Chondrocyte (in vitro differentiated cells): ENCODE measurements around the gene SFMBT2. TPM values are rescaled to one million over a fixed set of nuclear protein-coding genes. Genes with fewer than 3 reads are reported as not detected.

Experiments used
- DNase-seq: peaks from one replicate; pipeline ENCODE4 v3.0.0; 2021; ENCODE audit warnings: mixed read lengths, low spot score
- H3K27ac Mint-ChIP-seq: one replicate; pipeline ENCODE4 v1.8.0; 2021; ENCODE audit warnings: mild to moderate bottlenecking, moderate library complexity, mixed read lengths; ENCODE audit not compliant: unreplicated experiment
- H3K27me3 Mint-ChIP-seq: 2 replicates; pipeline ENCODE4 v1.8.0; 2021; ENCODE audit warnings: low read depth, mixed read lengths
- H3K36me3 Mint-ChIP-seq: 2 replicates; pipeline ENCODE4 v1.8.0; 2021; ENCODE audit warnings: low read depth, mixed read lengths
- H3K4me1 Mint-ChIP-seq: 2 replicates; pipeline ENCODE4 v1.8.0; 2021; ENCODE audit warnings: low read depth, mild to moderate bottlenecking, mixed read lengths
- H3K4me3 Mint-ChIP-seq: one replicate; pipeline ENCODE4 v1.8.0; 2021; ENCODE audit warnings: mild to moderate bottlenecking, moderate library complexity, mixed read lengths; ENCODE audit not compliant: unreplicated experiment
- H3K9me3 Mint-ChIP-seq: 2 replicates; pipeline ENCODE4 v1.8.0; 2021; ENCODE audit warnings: low read depth, mixed read lengths
- total RNA-seq: library from RNA; stranded (reverse); gene quantifications from 3 replicates; pipeline ENCODE4 v1.2.1, GENCODE V29; 2021
- TF ChIP-seq, protein P1 (sequence below): fragments of 200-600 bp; sonication (generic); IDR thresholded peaks from 2 replicates; pipeline ENCODE4 v1.5.0; 2021; ENCODE audit warnings: antibody characterized with exemption, mild to moderate bottlenecking, moderate library complexity

SFMBT2 gene
- total RNA-seq, 1 donor from 2014 or later: 1.9 TPM

DNA sequence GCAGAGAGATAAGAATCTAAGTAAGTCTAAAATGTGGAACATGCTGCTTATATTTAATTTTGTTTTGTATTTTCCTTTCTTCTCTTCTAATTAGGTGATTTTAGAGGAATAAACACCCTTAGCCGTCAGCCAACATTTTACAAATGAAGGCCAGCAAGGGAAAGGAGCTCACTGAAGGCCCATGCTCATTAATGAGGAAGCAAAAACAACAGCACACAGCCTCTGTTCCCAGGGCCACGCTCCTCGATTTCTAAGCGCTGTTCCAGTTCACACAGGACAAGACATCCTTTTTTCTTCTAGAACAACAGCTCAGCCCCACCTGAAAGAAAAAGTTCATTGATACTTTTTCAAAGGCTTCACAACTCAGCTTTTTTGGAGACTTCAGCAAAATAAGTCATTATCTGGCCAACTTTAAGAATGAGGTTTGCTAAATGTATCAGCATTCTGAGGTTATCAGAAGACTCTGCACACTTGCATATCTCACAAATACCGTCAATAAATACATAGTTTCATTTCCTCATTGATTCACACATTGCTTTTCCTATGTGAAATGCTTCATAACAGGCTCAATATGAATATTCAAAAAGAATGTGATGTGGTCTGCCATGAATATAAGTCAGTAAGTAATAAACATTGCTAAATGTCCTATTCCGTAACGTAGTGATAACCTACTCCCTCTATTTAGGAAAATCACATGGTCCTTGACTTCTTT lies 34.8 kb upstream of the SFMBT2 start:
- TF ChIP-seq, protein P1, sequence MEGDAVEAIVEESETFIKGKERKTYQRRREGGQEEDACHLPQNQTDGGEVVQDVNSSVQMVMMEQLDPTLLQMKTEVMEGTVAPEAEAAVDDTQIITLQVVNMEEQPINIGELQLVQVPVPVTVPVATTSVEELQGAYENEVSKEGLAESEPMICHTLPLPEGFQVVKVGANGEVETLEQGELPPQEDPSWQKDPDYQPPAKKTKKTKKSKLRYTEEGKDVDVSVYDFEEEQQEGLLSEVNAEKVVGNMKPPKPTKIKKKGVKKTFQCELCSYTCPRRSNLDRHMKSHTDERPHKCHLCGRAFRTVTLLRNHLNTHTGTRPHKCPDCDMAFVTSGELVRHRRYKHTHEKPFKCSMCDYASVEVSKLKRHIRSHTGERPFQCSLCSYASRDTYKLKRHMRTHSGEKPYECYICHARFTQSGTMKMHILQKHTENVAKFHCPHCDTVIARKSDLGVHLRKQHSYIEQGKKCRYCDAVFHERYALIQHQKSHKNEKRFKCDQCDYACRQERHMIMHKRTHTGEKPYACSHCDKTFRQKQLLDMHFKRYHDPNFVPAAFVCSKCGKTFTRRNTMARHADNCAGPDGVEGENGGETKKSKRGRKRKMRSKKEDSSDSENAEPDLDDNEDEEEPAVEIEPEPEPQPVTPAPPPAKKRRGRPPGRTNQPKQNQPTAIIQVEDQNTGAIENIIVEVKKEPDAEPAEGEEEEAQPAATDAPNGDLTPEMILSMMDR: no peak
- Mint-ChIP-seq H3K4me1 (no peaks in the 10 kb centered on the region), H3K36me3 (no peaks in the 10 kb centered on the region), H3K9me3 (peaks cover 18% of the 10 kb centered on the region), H3K27ac (no peak overlapping the region), H3K27me3 (peaks cover 6% of the 10 kb centered on the region), H3K4me3 (no peak overlapping the region)
- no peak for DNase-seq

DNA sequence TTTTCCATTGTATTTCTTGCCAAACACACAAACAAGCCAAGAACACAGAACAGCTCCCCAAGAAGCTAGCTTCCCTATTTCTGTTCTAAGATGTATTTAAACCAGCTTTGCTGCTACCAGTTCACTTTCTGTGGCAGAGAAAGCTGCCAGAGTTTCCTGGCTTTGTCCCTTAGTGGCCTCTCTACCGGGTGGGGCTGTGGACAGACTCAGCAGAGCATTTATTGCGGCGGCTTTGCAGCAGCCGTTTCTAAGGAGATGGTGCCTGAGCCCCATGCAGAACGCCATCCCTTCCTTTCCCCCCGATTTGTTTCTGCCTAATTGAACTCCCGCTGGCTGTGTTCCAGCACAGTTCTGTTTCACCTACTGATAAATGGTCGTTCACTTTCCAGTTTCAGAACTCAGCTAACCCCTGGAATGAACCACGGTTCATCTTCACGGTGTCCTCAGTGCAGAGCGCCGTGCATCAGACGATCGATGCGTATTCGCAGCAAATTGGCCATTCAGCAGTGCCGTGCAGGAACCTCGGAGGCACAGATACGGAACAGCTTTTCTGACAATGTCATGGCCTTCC lies 33.8 kb upstream of the SFMBT2 start:
- DNase-seq: no peak
- Mint-ChIP-seq H3K4me1 (no peaks in the 10 kb centered on the region), H3K9me3 (peaks cover 15% of the 10 kb centered on the region), H3K27me3 (peaks cover 6% of the 10 kb centered on the region), H3K36me3 (no peaks in the 10 kb centered on the region), H3K27ac (no peak overlapping the region), H3K4me3 (no peak overlapping the region)
- TF ChIP-seq, protein P1: no peak

DNA sequence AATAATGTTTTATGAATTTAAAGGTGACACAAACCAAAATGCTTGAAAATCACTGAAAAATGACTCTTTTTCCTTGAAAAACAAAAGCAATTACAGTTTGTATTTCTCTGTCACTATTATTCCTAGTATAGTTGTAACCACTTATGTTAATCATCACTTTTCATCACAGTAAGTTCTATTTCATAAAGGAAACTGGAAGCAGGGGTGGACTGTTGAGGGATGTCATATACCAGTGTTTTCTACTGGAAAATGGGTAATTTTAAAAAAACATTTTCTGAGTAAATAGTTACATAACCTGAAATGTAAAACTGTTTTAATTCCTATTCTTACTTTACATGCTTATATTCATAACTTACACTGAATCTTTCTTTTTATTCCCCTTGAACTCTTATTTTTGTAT lies 32.2 kb upstream of the SFMBT2 start:
- DNase-seq: no peak
- TF ChIP-seq, protein P1: no peak
- no peak overlapping the region for H3K4me3 Mint-ChIP-seq
- no peaks in the 10 kb centered on the region for H3K36me3 Mint-ChIP-seq
- H3K27ac Mint-ChIP-seq: no peak overlapping the region
- no peaks in the 10 kb centered on the region for H3K4me1 Mint-ChIP-seq
- H3K9me3 Mint-ChIP-seq: peaks cover 2% of the 10 kb centered on the region
- peaks cover 6% of the 10 kb centered on the region for H3K27me3 Mint-ChIP-seq

DNA sequence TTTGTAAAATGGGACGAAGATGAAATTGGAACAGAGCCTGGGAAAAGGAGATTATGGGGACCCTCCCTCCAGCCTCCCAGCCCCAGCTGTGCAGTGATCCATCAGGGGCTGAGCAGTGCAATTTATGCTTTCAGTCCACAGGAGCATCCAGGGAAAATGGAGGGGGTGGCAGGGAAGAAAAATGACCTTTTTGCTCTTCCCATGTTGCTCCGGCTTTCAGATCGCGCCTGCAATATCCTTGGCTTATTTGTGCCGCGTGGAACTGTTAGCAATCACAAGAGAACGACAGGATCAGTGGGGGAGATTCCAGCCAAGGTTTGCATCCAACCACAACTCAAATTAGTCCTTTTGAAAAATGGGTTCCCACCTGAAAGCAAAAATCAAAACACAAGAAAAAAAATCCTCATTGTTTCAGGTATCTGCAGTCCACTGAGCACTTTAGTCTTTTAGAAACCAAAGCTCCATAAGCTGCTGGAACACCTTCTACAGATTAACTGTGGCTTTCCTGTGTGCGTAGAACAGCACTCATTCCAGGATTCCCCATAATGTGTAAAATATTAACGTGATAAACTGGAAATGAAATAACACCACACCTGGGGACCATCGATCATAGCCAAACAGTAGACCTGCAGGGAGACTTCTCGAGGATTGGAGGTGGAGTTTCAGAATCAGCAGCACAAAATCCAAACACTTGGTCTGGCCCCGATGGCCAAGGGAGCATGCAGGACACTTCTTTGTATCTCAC lies 30.7 kb upstream of the SFMBT2 start:
- no peak for DNase-seq
- Mint-ChIP-seq H3K4me3 (no peak overlapping the region), H3K9me3 (no peaks in the 10 kb centered on the region), H3K36me3 (no peaks in the 10 kb centered on the region), H3K27ac (no peak overlapping the region), H3K27me3 (peaks cover 6% of the 10 kb centered on the region), H3K4me1 (no peaks in the 10 kb centered on the region)
- TF ChIP-seq, protein P1: no peak

DNA sequence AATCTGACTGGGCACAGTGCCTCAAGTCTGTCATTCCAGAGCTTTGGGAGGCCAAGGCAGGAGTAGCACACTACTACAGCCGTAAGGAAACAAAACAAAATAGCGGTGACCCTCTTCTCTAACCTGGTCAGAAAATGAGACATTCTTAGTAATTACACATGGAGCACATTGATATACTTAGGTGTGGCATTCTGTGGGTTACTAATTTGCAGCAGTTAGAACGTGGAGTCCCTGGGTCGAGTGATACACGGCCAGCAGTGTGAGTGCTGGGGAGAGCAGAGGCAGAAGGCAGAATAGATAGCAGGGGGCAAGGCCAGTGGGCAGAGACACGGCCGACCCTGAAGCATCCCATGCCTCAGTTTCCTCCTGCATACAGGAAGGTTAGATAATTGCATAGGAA lies 28.9 kb upstream of the SFMBT2 start:
- Mint-ChIP-seq H3K9me3 (no peaks in the 10 kb centered on the region), H3K4me1 (no peaks in the 10 kb centered on the region), H3K27me3 (peaks cover 6% of the 10 kb centered on the region), H3K27ac (no peak overlapping the region), H3K36me3 (no peaks in the 10 kb centered on the region), H3K4me3 (no peak overlapping the region)
- no peak for DNase-seq
- TF ChIP-seq, protein P1: no peak
